Activated naive CD8-positive, alpha-beta T cell treated with anti-CD3 and anti-CD28 coated beads, Interleukin-2, amount 10 ng/mL, durations not matched to agents 7 days and 5 days (primary cell): ENCODE measurements around the gene VSX1. TPM values are rescaled to one million over a fixed set of nuclear protein-coding genes. Genes with fewer than 3 reads are reported as not detected.

ENCODE experiments used
- ATAC-seq: fragments of 150-1000 bp; cut with Tn5 transposase; one replicate; pipeline ENCODE4 v1.10.0; 2021; ENCODE audit warnings: low read depth, moderate library complexity
- POLR2A ChIA-PET: fragments of 350-600 bp; sonication (Branson Sonifier 250); formaldehyde crosslinking; loops from one replicate; lab custom pipeline; 2021; ENCODE audit warnings: antibody characterized with exemption; lab: Charles Lee
- DNase-seq: peaks from one replicate; pipeline ENCODE4 v3.0.0; 2021
- H3K27ac Mint-ChIP-seq: one replicate; pipeline ENCODE4 v1.8.0; 2022; ENCODE audit warnings: mild to moderate bottlenecking, mixed read lengths
- H3K27me3 Mint-ChIP-seq: one replicate; pipeline ENCODE4 v1.8.0; 2022; ENCODE audit warnings: mild to moderate bottlenecking, moderate library complexity, mixed read lengths
- H3K36me3 Mint-ChIP-seq: one replicate; pipeline ENCODE4 v1.8.0; 2021; ENCODE audit warnings: mild to moderate bottlenecking, mixed read lengths
- H3K4me1 Mint-ChIP-seq: one replicate; pipeline ENCODE4 v1.8.0; 2021; ENCODE audit warnings: mixed read lengths
- H3K4me3 Mint-ChIP-seq: one replicate; pipeline ENCODE4 v1.8.0; 2022; ENCODE audit warnings: mild to moderate bottlenecking, moderate library complexity, mixed read lengths
- H3K9me3 Mint-ChIP-seq: one replicate; pipeline ENCODE4 v1.8.0; 2021; ENCODE audit warnings: mixed read lengths
- total RNA-seq, 2 experiments: library from RNA; stranded (reverse); gene quantifications; one replicate each; pipeline ENCODE4 v1.2.3, GENCODE V29; 2021

VSX1 gene
- total RNA-seq, 2 experiments from 2014 or later = not detected

DNA sequence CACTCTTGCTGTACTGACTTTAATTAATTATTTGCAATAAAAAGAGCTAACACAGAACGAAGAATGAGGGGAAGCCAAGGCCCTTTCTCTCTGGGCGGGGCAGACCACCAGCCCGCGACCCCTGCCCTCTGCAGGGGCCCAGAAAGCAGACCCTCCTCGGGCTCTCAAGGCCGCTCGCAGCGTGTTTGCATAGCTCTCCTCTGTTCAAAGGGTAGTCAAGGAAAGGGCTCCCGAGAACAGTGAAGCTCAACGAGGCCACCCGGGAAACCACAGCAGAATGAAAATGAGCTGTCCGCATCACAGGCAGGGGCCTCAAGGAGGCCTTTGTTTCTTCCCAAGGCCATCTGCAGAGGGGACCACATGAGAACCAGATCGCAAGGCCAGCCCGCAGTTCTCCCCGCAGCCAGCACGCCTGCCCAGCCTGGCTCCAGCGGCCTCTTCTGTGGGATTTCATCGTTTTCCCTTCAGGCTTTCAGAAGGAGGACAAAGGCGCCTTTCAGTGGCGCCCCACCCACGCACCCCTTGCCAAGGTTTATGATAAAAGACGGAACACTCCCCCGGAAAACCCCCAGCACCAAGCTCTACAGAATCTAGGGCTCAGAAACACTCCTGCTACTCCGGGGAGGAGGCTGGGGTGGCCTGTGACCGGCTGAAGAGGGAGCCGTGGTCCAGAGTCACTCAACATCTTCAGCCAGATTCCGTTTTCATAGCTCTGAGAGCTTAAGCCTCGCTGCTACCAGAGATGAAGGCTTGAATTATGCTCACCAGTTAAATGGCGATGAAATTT is 49.3 kb downstream of the VSX1 start:
- no peak overlapping the region for H3K4me3 Mint-ChIP-seq
- H3K9me3 Mint-ChIP-seq = no peaks in the 10 kb centered on the region
- POLR2A ChIA-PET = no interaction called here
- peaks cover 25% of the 10 kb centered on the region for H3K4me1 Mint-ChIP-seq
- H3K27ac Mint-ChIP-seq = no peak overlapping the region
- H3K36me3 Mint-ChIP-seq = peaks cover 11% of the 10 kb centered on the region
- DNase-seq (no peak), ATAC-seq (no peak)
- H3K27me3 Mint-ChIP-seq = no peaks in the 10 kb centered on the region

DNA sequence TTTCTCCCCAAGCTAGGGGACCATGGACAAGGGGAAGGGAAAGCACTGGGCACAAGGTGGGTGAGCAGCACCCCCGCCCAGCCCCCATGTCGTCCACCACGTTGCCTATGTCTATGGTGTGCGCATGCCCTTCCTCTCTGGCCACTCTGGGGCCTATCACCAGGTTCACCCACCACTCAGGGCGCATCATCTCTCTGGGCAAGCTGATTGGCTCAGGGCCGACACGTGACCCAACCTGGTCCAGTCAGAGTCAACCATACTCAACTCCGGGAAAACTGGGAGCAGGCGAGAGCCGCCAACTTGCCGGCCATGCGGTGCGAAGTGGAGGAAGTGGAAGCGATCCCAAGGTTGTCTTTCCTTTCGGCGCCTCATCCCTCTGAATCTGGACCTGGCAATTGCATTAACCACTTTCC is 49.9 kb downstream of the VSX1 start:
- Mint-ChIP-seq H3K36me3 (peaks cover 16% of the 10 kb centered on the region), H3K9me3 (no peaks in the 10 kb centered on the region), H3K27me3 (no peaks in the 10 kb centered on the region), H3K4me1 (peaks cover 19% of the 10 kb centered on the region), H3K27ac (no peak overlapping the region), H3K4me3 (no peak overlapping the region)
- no peak for ATAC-seq
- no peak for DNase-seq
- POLR2A ChIA-PET = no interaction called here

GRCh38 chr20:25031241-25031640 is 50.7 kb downstream of the VSX1 start:
- DNase-seq (no peak), ATAC-seq (no peak)
- peaks cover 11% of the 10 kb centered on the region for H3K4me1 Mint-ChIP-seq
- peaks cover 18% of the 10 kb centered on the region for H3K36me3 Mint-ChIP-seq
- no peaks in the 10 kb centered on the region for H3K9me3 Mint-ChIP-seq
- POLR2A ChIA-PET = no interaction called here
- H3K27me3 Mint-ChIP-seq = no peaks in the 10 kb centered on the region
- H3K27ac Mint-ChIP-seq = no peak overlapping the region
- no peak overlapping the region for H3K4me3 Mint-ChIP-seq

- peaks cover 18% of the 10 kb centered on the region for H3K36me3 Mint-ChIP-seq
- no peak overlapping the region for H3K27ac Mint-ChIP-seq
- H3K4me1 Mint-ChIP-seq = peaks cover 6% of the 10 kb centered on the region
- no peak overlapping the region for H3K4me3 Mint-ChIP-seq
- H3K27me3 Mint-ChIP-seq = no peaks in the 10 kb centered on the region
- POLR2A ChIA-PET = no interaction called here
- DNase-seq = no peak
- ATAC-seq = no peak
- no peaks in the 10 kb centered on the region for H3K9me3 Mint-ChIP-seq
Measured at GRCh38 chr20:25030649-25031207, 51.2 kb downstream of the VSX1 start.

GRCh38 chr20:25030007-25030648 is 51.8 kb downstream of the VSX1 start:
- no peak overlapping the region for H3K27ac Mint-ChIP-seq
- POLR2A ChIA-PET = no interaction called here

GRCh38 chr20:25025986-25026605 is 55.8 kb downstream of the VSX1 start:
- Mint-ChIP-seq H3K4me1 (no peaks in the 10 kb centered on the region), H3K36me3 (peaks cover 18% of the 10 kb centered on the region), H3K27me3 (no peaks in the 10 kb centered on the region), H3K27ac (no peak overlapping the region), H3K9me3 (no peaks in the 10 kb centered on the region), H3K4me3 (no peak overlapping the region)
- ATAC-seq (no peak), DNase-seq (no peak)
- POLR2A ChIA-PET = no interaction called here

More at GRCh38 chr20:25030007-25030648, 51.8 kb downstream of the VSX1 start:
- Mint-ChIP-seq H3K4me3 (no peak overlapping the region), H3K4me1 (no peaks in the 10 kb centered on the region), H3K9me3 (no peaks in the 10 kb centered on the region), H3K27me3 (no peaks in the 10 kb centered on the region), H3K36me3 (peaks cover 18% of the 10 kb centered on the region)
- ATAC-seq (no peak), DNase-seq (no peak)

Other genes starting within 250 kb of the VSX1 start
- gene CST7, start 132.9 kb downstream of the VSX1 start, total RNA-seq = 10 to 100 TPM; 92.0 to 92.4 TPM
- 10 to 100 TPM; 60.7 to 64.6 TPM for gene APMAP, start 89.4 kb downstream of the VSX1 start, total RNA-seq
- gene ACSS1, start 24.0 kb downstream of the VSX1 start, total RNA-seq = 10 to 100 TPM; 53.3 to 55.8 TPM
- 10 to 100 TPM; 54.6 to 62.3 TPM for gene ENTPD6, start 113.6 kb upstream of the VSX1 start, total RNA-seq
- gene PYGB, start 165.9 kb upstream of the VSX1 start, total RNA-seq = 10 to 100 TPM; 29.3 to 29.5 TPM